HG03064 (cell line): ENCODE measurements around the gene KRT27.
"Not testable (repeated sequence)": the region's sequence is repeated elsewhere in the genome, so short reads cannot be mapped to it uniquely, and the experiment has no call there.

Experiments used
- ATAC-seq: cut with Tn5 transposase; IDR thresholded peaks from one replicate; pipeline ENCODE4 v1.9.1; 2021; ENCODE audit warnings: low read depth; ENCODE audit not compliant: unreplicated experiment

The KRT27 gene

DNA sequence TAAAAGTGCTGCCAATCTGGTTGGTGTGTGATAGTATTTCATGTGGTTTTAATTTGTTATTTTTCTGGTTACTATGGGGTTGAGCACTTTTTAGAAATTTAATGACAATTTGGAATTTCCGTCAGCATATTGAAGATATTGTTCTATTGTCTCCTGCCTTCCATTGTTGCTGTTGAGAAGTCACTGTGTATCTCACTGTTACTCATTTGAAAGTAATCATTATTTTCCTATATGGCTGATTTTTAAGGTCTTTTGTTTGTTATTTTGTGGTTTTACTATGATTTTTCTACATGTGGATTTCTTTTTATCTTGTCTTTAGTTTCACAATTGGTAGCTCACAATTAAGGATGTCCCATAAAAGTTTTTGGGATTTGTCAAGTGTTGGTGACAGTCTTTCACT is 18.6 kb downstream of the KRT27 start:
- no peak for ATAC-seq

DNA sequence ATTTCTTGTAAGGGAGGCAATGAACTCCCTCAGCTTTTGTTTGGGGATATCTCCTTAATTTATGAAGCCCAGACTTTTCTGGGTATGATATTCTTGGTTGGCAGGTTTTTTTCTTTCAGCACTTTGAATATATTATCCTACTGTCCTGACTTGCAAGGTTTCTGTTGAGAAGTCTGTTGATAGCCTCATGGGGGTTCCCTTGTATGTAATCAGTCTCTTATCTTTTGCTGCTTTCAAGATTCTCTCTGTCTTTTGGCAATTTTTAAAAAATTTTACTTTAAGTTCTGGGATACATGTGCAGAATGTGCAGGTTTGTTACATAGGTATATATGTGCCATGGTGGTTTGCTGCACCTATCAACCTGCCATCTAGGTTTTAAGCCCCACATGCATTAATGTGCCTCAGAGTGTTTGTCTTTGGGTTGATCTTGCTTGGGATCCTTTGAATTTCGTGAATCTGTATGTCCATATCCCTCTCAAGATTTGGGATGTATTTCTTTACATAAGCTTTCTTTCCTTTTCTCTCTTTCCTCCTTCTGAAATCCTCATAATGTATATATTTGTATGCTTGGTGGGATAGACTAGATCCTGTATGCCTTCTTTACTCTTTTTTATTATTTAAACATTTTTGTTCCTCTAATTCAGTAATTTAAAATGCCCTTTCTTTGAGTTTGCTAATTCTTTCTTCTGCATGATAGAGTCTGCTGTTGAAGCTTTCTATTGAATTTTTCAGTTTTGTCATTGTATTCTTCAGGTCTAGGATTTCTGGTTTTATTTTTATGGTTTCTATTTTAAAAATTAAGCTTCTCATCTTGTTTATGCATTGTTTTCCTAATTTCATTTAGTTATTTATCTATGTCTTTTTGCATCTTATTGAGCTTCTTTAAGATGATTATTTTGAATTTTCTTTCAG is 22.0 kb downstream of the KRT27 start:
- no peak for ATAC-seq

DNA sequence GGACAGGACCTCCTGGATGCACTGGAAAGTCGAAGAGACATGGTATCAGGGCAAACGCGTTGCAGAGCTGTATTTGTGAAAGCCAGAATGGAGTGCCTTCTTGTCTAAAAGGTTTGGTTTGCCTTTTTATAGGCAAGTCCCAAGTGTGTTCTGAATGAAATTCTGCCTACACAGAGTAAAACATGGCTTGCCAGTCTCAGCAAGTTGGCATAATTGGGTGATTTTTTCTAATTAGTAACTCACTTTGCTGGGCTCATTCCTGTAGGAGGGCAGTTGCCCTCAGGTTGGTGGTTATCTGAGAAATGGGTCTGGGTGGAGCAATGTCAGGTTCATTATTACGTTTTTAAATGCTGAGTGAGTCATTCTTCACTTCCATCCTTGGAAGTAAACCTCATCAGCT is 27.1 kb downstream of the KRT27 start, which contains the start of gene KRT25:
KRT25 (minus strand) TSS at position 101 of the 400 bp plus-strand sequence; CDS start at position 41, 60 bp downstream.
- no peak for ATAC-seq

DNA sequence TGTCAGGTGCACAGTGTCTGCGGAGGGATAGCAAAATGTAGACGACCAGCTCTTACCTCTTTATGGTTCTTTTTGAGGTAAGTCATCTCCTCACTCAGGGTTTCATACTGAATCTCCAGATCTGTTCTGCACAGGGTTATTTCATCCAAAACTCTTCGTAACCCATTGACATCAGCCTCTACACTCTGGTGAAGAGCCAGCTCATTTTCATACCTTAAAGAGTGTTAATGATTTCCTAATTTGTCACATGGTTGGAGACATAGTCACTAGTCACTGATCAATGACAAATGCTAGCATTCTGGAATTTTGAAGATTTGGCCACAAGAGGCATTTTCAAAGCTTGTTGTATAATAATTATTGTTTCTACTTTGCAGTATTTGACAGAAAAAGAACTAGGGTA is 28.5 kb downstream of the KRT27 start:
- no peak for ATAC-seq

DNA sequence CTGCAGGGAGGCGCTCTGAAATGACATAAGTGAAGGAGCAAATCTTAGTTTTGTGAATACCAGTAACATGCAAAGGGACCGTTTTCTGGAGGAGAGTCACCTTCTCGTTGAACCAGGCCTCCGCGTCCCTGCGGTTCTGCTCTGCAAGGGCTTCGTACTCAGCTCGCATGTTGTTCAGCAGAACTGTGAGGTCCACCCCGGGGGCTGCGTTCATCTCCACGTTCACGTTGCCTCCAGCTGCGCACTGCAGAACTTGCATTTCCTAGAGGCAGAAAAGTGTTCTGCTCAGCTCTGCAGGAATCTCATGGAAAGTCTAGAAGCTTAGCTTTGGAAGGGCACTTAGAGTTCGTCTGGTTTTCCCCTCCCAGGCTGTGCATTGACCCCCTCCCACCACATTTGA is 31.3 kb downstream of the KRT27 start:
- no peak for ATAC-seq

DNA sequence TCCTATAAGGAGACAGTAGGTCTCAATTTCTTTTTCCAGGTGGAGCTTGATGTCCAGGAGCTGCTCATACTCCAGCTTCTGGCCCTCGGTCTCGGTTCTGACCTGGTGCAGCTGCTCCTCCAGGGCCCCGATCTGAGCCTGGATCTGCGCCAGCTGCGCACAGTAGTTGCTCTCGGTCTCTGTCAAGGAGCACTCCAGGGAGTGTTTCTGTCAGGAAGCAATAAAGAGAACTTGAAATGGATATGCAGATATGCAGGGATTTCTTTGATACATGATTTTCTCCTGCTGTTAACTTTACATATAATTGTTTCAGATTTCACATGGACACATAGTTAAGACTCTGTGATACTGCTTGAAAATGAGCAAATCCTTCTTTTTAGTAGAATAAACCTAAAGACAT is 32.0 kb downstream of the KRT27 start:
- ATAC-seq = no peak

DNA sequence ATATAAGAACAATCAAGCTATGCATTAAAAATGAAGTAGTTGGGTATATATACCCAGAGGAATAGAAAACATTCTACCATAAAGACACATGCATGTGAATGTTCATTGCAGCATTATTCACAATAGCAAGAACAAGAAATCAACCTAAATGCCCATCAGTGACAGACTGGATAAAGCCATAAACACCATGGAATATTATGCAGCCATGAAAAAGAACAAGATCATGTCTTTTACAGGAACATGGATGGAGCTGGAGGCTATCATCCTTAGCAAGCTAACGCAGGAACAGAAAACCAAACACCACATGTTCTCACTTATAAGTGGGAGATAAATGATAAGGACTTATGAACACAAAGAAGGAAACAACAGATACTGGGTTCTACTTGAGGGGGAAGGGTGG is 33.7 kb downstream of the KRT27 start:
- not testable (repeated sequence) for ATAC-seq

DNA sequence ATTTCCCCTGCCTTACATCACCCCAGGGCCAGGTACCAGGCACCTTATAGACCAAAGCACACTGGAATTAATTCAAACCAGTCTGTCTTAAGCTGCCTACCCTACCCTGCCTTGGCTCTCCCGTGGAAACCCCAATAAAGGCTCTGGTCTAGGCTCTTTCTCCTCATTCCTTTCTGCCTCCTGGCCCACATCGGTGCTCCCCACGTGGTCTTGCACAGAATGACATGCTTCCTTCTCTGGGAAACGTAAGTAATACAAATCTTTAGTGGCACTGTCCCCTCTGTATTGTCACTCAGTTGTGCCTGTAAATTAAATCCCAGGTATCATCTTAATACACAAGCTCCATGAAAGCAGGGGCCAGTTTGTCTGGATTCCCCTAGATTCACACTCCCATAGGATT is 43.8 kb downstream of the KRT27 start:
- ATAC-seq = no peak

DNA sequence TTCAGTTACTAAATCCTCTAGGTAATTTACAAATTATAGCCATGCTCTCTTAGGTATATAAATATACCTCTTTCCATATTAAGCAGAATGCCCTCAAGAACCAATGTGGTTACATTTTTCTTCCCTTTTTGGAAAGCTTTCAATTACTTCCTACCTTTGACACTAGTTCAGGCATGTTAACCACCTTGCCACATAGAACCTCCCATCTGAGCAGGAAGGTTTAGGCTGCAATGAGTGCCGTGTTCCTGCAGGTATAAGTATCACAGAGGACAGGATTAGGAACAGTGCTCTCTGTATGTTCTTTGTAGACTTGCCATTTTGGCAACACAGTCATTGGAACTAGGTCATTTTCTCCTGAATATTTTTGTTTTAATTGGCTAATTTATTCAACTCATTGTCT is 47.3 kb downstream of the KRT27 start:
- ATAC-seq = no peak

DNA sequence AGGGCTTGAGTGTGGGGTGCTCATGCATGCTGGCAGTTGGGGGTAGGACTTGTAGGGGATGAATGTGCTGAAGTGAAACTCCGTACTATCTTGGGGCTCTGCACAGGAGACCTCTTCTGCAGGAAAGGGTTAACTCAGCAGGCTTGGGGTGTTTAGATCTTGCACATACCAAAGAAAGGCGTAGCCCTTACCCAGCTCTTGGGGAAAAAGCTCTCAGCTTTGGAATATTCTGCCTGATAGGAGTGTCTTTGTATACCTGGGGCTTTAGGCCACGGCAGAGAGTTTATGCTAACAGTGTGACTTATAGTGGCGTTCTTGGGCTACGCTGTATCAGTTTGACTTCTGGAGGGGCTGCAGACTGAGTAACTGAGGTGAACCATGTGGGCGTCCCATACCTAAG is 48.3 kb downstream of the KRT27 start:
- no peak for ATAC-seq

DNA sequence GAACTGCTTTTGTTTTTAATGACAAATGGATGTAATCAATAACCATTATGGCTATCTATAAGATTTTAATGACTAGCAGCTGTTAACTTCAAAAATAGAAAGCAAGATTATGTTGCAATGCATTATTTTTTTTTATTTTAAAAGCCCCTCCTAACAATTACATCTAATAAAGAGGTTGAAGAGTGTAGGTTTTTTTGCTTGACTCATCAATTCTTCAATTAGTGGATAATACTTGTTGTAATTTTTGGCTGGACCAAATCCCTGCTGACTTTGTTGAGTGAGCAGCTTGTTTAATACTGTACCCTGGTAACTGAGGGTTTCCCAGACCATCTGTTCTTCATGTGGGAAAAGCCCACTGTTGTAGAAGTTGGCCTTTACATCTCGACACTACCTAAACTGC is 51.4 kb downstream of the KRT27 start:
- ATAC-seq = no peak

DNA sequence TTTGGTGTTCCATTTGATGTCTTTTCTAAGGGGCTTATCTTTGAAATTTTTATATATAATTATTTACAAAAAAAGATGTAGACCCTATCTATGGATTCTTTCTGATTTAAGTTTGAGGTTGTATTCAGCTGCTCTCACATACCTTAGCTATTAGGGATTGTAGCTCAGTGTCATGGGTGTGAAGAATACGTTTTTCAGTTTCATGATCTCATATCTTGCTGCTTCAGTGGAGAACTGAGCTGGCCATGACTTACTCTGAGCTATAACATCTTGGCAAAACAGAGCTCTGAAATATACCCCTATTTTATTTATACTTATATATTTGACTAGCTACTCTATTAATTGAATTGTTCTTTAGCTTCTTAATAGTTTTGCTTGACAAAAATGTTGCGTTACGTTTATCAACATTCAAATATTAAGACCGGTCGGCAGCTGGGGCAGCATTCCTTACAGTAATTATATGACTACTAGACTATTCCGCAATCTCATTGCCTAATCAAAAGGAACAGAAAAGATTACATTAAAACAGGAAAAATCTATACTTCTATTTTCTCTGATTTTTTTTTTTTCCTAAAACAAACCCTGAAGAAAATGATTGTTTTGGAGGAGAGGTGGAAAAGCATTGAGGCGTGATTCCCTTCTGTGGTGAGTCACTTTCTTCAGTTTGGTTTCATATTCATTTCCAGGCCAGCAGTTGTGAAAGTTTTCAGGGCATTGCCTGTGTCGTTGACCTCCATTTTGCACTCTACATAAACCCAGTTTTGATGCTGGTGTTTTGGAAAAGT is 54.7 kb downstream of the KRT27 start:
- no peak for ATAC-seq

DNA sequence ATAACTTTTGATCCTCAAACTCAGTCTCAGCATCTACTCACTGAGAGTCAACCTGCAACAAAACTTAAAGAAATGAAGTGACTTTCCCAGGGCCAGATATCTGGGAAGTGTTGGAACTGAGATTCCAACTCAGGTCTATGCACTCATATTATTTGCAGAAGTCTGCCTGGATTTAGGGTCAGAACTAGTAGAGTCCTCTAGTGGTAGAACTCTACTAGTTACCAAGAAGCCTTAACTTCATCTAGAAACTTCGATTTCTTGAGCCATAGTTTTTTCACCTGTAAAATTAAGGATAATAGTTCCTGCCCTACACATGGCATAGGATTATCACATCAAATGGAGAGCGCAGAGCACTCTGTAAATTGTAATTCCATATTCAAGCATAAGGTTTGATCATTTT is 55.4 kb downstream of the KRT27 start:
- no peak for ATAC-seq
